ENCODE data around the gene QRICH1. TPM values are rescaled to one million over a fixed set of nuclear protein-coding genes. Genes with fewer than 3 reads are reported as not detected.
A peak's percentile ranks its signal among the peaks of the same experiment; 100 is the strongest.

The QRICH1 gene
- total RNA-seq, 1 experiment from 2014 or later = 57.3 TPM

- intact Hi-C loops (cut with micrococcal nuclease; ENCODE audit: unreplicated experiment) = no loop called here
- peak overlapping the region; percentile 81 for H3K4me3 ChIP-seq (ENCODE audit: low read depth, low read length, poor library complexity, severe bottlenecking)
- peaks cover 2% of the 10 kb centered on the region for H3K36me3 ChIP-seq (ENCODE audit: insufficient read depth, low read length, poor library complexity, severe bottlenecking)
- ChIA-PET CTCF (no interaction called here), POLR2A (ENCODE audit: low non-redundant PET) (interaction anchor here (1.1 kb wide), 1 partner anchor 319 kb away, joined by 4 read pairs; the partner anchor contains the start of gene RHOA)
- peak overlapping the region; percentile 96 for H3K27ac ChIP-seq (ENCODE audit: low read depth, low read length, poor library complexity, severe bottlenecking)
- no peak for TF ChIP-seq CTCF (conservative IDR thresholded peaks at IDR 0.05; ENCODE audit: low read depth, low read length)
- TF ChIP-seq EZH2 (IDR thresholded peaks at IDR 0.05; ENCODE audit: borderline replicate concordance, low read depth, low read length, poor library complexity, severe bottlenecking) = no peak
- no peaks in the 10 kb centered on the region for H3K4me1 ChIP-seq (ENCODE audit: insufficient read depth, low read length, poor library complexity, severe bottlenecking)
- H3K27me3 ChIP-seq (replicated peaks; ENCODE audit: insufficient read depth, low read depth, low read length, poor library complexity) = no peaks in the 10 kb centered on the region
- peak; percentile 75 for DNase-seq (ENCODE audit: low spot score)
- TSS peak; percentile 42 for BruUV-seq (replicated peaks)
- H3K9me3 ChIP-seq (ENCODE audit: low read depth, low read length, poor library complexity, severe bottlenecking) = no peaks in the 10 kb centered on the region
Observed at GRCh38 chr3:49092938-49093852, 676 bp downstream of the QRICH1 start.

GRCh38 chr3:49081429-49081828 lies 12.4 kb downstream of the QRICH1 start:
- ChIA-PET CTCF (no interaction called here), POLR2A (ENCODE audit: low non-redundant PET) (no interaction called here)
- Histone ChIP-seq H3K36me3 (ENCODE audit: insufficient read depth, low read length, poor library complexity, severe bottlenecking) (peaks cover 3% of the 10 kb centered on the region), H3K27me3 (replicated peaks; ENCODE audit: insufficient read depth, low read depth, low read length, poor library complexity) (no peaks in the 10 kb centered on the region), H3K4me1 (ENCODE audit: insufficient read depth, low read length, poor library complexity, severe bottlenecking) (no peaks in the 10 kb centered on the region), H3K27ac (ENCODE audit: low read depth, low read length, poor library complexity, severe bottlenecking) (no peak overlapping the region), H3K4me3 (ENCODE audit: low read depth, low read length, poor library complexity, severe bottlenecking) (no peak overlapping the region), H3K9me3 (ENCODE audit: low read depth, low read length, poor library complexity, severe bottlenecking) (no peaks in the 10 kb centered on the region)
- BruUV-seq (replicated peaks) = no TSS peak
- DNase-seq (ENCODE audit: low spot score) = no peak
- intact Hi-C loops (cut with micrococcal nuclease; ENCODE audit: unreplicated experiment) = no loop called here
- TF ChIP-seq CTCF (conservative IDR thresholded peaks at IDR 0.05; ENCODE audit: low read depth, low read length) = no peak
- no peak for TF ChIP-seq EZH2 (IDR thresholded peaks at IDR 0.05; ENCODE audit: borderline replicate concordance, low read depth, low read length, poor library complexity, severe bottlenecking)

GRCh38 chr3:49079270-49079669 lies 14.6 kb downstream of the QRICH1 start:
- no peak overlapping the region for H3K27ac ChIP-seq (ENCODE audit: low read depth, low read length, poor library complexity, severe bottlenecking)
- no TSS peak for BruUV-seq (replicated peaks)
- no peaks in the 10 kb centered on the region for H3K9me3 ChIP-seq (ENCODE audit: low read depth, low read length, poor library complexity, severe bottlenecking)
- H3K4me1 ChIP-seq (ENCODE audit: insufficient read depth, low read length, poor library complexity, severe bottlenecking) = no peaks in the 10 kb centered on the region
- intact Hi-C loops (cut with micrococcal nuclease; ENCODE audit: unreplicated experiment) = no loop called here
- no peak for TF ChIP-seq EZH2 (IDR thresholded peaks at IDR 0.05; ENCODE audit: borderline replicate concordance, low read depth, low read length, poor library complexity, severe bottlenecking)
- TF ChIP-seq CTCF (conservative IDR thresholded peaks at IDR 0.05; ENCODE audit: low read depth, low read length) = no peak
- DNase-seq (ENCODE audit: low spot score) = no peak
- peaks cover 6% of the 10 kb centered on the region for H3K36me3 ChIP-seq (ENCODE audit: insufficient read depth, low read length, poor library complexity, severe bottlenecking)
- no peak overlapping the region for H3K4me3 ChIP-seq (ENCODE audit: low read depth, low read length, poor library complexity, severe bottlenecking)
- POLR2A ChIA-PET (ENCODE audit: low non-redundant PET) = interaction anchor here (0.7 kb wide), 1 partner anchor 127 kb away, joined by 4 read pairs; no protein-coding TSS in a partner anchor
- CTCF ChIA-PET = no interaction called here
- H3K27me3 ChIP-seq (replicated peaks; ENCODE audit: insufficient read depth, low read depth, low read length, poor library complexity) = no peaks in the 10 kb centered on the region
